ENCODE measurements around the gene LDB3. TPM values are rescaled to one million over a fixed set of nuclear protein-coding genes. Genes with fewer than 3 reads are reported as not detected.

LDB3 gene
- total RNA-seq, 1 experiment from 2014 or later = 0.04 TPM

DNA sequence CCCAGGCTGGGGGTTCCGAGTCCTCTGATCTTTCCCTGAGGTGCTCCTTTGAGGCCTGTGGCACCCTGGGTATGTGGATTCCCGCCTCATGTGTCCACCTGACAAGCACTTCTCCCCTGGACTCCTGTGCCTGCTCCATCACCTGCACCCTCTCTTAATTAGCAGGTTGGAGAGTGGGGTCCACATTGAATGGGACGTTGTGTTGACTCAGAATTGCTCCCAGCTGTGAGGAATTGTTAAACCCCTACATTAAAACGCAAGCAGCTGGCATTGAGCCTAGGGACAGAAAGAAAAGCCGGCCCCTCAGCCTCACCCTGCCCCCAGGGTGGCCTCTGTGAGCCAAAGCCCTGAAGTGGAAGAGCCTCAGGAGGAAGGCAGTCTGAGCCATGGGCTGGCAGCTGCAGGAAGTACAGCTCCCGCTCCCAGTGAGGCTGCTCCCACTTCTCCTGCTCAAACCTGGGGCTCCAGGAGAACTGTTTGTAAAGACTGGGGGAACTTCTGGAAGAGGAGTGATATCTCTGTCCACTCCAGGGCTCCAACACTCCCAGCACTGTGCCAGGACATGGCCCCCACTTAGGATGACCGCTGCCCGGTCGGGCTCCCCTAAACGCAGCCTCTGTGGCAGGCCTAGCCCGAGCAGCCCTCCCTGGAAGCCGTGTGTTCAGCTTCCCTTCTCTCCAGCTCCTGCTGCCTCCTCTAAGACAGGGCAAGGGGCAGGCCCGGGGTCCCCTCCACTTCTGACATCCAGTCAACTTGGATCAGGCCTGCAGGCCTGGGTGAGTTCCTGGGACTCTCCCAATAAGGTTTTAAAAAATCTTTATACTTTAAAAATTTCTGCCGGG lies 15.7 kb upstream of the LDB3 start:
- BruUV-seq (replicated peaks) = no TSS peak
- ChIA-PET CTCF (no interaction called here), POLR2A (ENCODE audit: unreplicated experiment) (no interaction called here)
- no peaks in the 10 kb centered on the region for H3K36me3 ChIP-seq (ENCODE audit: low read depth, low read length)
- H3K4me2 ChIP-seq (ENCODE audit: low read length) = no peak overlapping the region
- H3K27me3 ChIP-seq (ENCODE audit: low read length) = no peaks in the 10 kb centered on the region
- no peak for ATAC-seq
- H2AFZ ChIP-seq (ENCODE audit: low read length) = no peak overlapping the region
- no peak overlapping the region for H3K4me3 ChIP-seq (ENCODE audit: low read length)
- no peak overlapping the region for H3K27ac ChIP-seq (ENCODE audit: low read length)
- H3K79me2 ChIP-seq (ENCODE audit: low read length) = no peaks in the 10 kb centered on the region
- TF ChIP-seq EZH2phosphoT487 (IDR thresholded peaks at IDR 0.05; ENCODE audit: borderline replicate concordance, low read length) (no peak), EZH2 (IDR thresholded peaks at IDR 0.05; ENCODE audit: low read length, unreplicated experiment) (no peak)
- TF ChIP-seq, protein P1, sequence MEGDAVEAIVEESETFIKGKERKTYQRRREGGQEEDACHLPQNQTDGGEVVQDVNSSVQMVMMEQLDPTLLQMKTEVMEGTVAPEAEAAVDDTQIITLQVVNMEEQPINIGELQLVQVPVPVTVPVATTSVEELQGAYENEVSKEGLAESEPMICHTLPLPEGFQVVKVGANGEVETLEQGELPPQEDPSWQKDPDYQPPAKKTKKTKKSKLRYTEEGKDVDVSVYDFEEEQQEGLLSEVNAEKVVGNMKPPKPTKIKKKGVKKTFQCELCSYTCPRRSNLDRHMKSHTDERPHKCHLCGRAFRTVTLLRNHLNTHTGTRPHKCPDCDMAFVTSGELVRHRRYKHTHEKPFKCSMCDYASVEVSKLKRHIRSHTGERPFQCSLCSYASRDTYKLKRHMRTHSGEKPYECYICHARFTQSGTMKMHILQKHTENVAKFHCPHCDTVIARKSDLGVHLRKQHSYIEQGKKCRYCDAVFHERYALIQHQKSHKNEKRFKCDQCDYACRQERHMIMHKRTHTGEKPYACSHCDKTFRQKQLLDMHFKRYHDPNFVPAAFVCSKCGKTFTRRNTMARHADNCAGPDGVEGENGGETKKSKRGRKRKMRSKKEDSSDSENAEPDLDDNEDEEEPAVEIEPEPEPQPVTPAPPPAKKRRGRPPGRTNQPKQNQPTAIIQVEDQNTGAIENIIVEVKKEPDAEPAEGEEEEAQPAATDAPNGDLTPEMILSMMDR (conservative IDR thresholded peaks at IDR 0.05; ENCODE audit: low read depth, low read length) = no peak
- no peak for DNase-seq
- H4K20me1 ChIP-seq (ENCODE audit: low read length) = no peaks in the 10 kb centered on the region
- no peak overlapping the region for H3K9ac ChIP-seq (ENCODE audit: low read length)
- peaks cover 25% of the 10 kb centered on the region for H3K4me1 ChIP-seq (ENCODE audit: insufficient read depth, low read length)
- no peaks in the 10 kb centered on the region for H3K9me2 ChIP-seq (replicated peaks; ENCODE audit: low read length)
- no peaks in the 10 kb centered on the region for H3F3A ChIP-seq (ENCODE audit: low read length, unreplicated experiment)
- intact Hi-C loops (cut with micrococcal nuclease) = no loop called here
- no peaks in the 10 kb centered on the region for H3K9me3 ChIP-seq (ENCODE audit: low read length)

GRCh38 chr10:86653379-86653778 lies 14.9 kb upstream of the LDB3 start:
- Histone ChIP-seq H3K4me2 (ENCODE audit: low read length) (no peak overlapping the region), H3K36me3 (ENCODE audit: low read depth, low read length) (no peaks in the 10 kb centered on the region), H3K4me3 (ENCODE audit: low read length) (no peak overlapping the region), H3K79me2 (ENCODE audit: low read length) (no peaks in the 10 kb centered on the region), H3K9ac (ENCODE audit: low read length) (no peak overlapping the region), H3F3A (ENCODE audit: low read length, unreplicated experiment) (no peaks in the 10 kb centered on the region), H3K4me1 (ENCODE audit: insufficient read depth, low read length) (peaks cover 17% of the 10 kb centered on the region), H3K27me3 (ENCODE audit: low read length) (no peaks in the 10 kb centered on the region), H4K20me1 (ENCODE audit: low read length) (no peaks in the 10 kb centered on the region), H3K9me2 (replicated peaks; ENCODE audit: low read length) (no peaks in the 10 kb centered on the region), H3K27ac (ENCODE audit: low read length) (no peak overlapping the region), H3K9me3 (ENCODE audit: low read length) (no peaks in the 10 kb centered on the region), H2AFZ (ENCODE audit: low read length) (no peak overlapping the region)
- intact Hi-C loops (cut with micrococcal nuclease) = no loop called here
- ATAC-seq = no peak
- POLR2A ChIA-PET (ENCODE audit: unreplicated experiment) = no interaction called here
- no TSS peak for BruUV-seq (replicated peaks)
- no peak for TF ChIP-seq EZH2 (IDR thresholded peaks at IDR 0.05; ENCODE audit: low read length, unreplicated experiment)
- TF ChIP-seq EZH2phosphoT487 (IDR thresholded peaks at IDR 0.05; ENCODE audit: borderline replicate concordance, low read length) = no peak
- TF ChIP-seq, protein P1 (conservative IDR thresholded peaks at IDR 0.05; ENCODE audit: low read depth, low read length) = no peak
- no peak for DNase-seq
- CTCF ChIA-PET = no interaction called here

GRCh38 chr10:86653987-86654386 lies 14.3 kb upstream of the LDB3 start:
- POLR2A ChIA-PET (ENCODE audit: unreplicated experiment) = no interaction called here
- H3K27me3 ChIP-seq (ENCODE audit: low read length) = no peaks in the 10 kb centered on the region

More at GRCh38 chr10:86653987-86654386, 14.3 kb upstream of the LDB3 start:
- no peak overlapping the region for H3K4me2 ChIP-seq (ENCODE audit: low read length)
- H4K20me1 ChIP-seq (ENCODE audit: low read length) = no peaks in the 10 kb centered on the region
- BruUV-seq (replicated peaks) = no TSS peak
- intact Hi-C loops (cut with micrococcal nuclease) = no loop called here
- no peaks in the 10 kb centered on the region for H3K9me3 ChIP-seq (ENCODE audit: low read length)
- H3K9me2 ChIP-seq (replicated peaks; ENCODE audit: low read length) = no peaks in the 10 kb centered on the region
- no peaks in the 10 kb centered on the region for H3K36me3 ChIP-seq (ENCODE audit: low read depth, low read length)
- H3K4me1 ChIP-seq (ENCODE audit: insufficient read depth, low read length) = peaks cover 11% of the 10 kb centered on the region
- no peak for TF ChIP-seq EZH2phosphoT487 (IDR thresholded peaks at IDR 0.05; ENCODE audit: borderline replicate concordance, low read length)
- TF ChIP-seq, protein P1 (conservative IDR thresholded peaks at IDR 0.05; ENCODE audit: low read depth, low read length) = no peak
- no peak for TF ChIP-seq EZH2 (IDR thresholded peaks at IDR 0.05; ENCODE audit: low read length, unreplicated experiment)
- H3K4me3 ChIP-seq (ENCODE audit: low read length) = no peak overlapping the region
- H2AFZ ChIP-seq (ENCODE audit: low read length) = no peak overlapping the region
- CTCF ChIA-PET = no interaction called here
- H3K9ac ChIP-seq (ENCODE audit: low read length) = no peak overlapping the region
- DNase-seq (no peak), ATAC-seq (no peak)
- no peaks in the 10 kb centered on the region for H3K79me2 ChIP-seq (ENCODE audit: low read length)
- no peak overlapping the region for H3K27ac ChIP-seq (ENCODE audit: low read length)
- H3F3A ChIP-seq (ENCODE audit: low read length, unreplicated experiment) = no peaks in the 10 kb centered on the region
